Hematopoietic multipotent progenitor cell treated with erythropoietin and hydrocortisone succinate and interleukin-3 and kit ligand, for 17 days (in vitro differentiated cells): ENCODE data around the gene GTSF1L.

Experiments
- DNase-seq: peaks from one replicate; pipeline ENCODE4 v3.0.0-alpha.2; 2015; ENCODE audit warnings: low spot score

Gene GTSF1L

GRCh38 chr20:43746344-43747137, 19.7 kb upstream of the GTSF1L start:
- no peak for DNase-seq

- DNase-seq: no peak
These were observed 18.3 kb upstream of the GTSF1L start for GRCh38 chr20:43744966-43745730.

GRCh38 chr20:43744151-43744611, 17.4 kb upstream of the GTSF1L start:
- no peak for DNase-seq

GRCh38 chr20:43740642-43741041, 13.8 kb upstream of the GTSF1L start:
- no peak for DNase-seq

- no peak for DNase-seq
These were observed 12.4 kb upstream of the GTSF1L start for GRCh38 chr20:43739148-43739749.

- no peak for DNase-seq
These were observed 11.1 kb upstream of the GTSF1L start for GRCh38 chr20:43737925-43738324.

- DNase-seq: no peak
These were observed 9.9 kb upstream of the GTSF1L start for GRCh38 chr20:43736588-43737158.

GRCh38 chr20:43731927-43732326, 5.1 kb upstream of the GTSF1L start:
- DNase-seq: no peak

GRCh38 chr20:43731469-43731868, 4.7 kb upstream of the GTSF1L start:
- DNase-seq: no peak

GRCh38 chr20:43728686-43729255, 2.0 kb upstream of the GTSF1L start:
- DNase-seq: no peak

- no peak for DNase-seq
These were observed 1.3 kb upstream of the GTSF1L start for GRCh38 chr20:43727980-43728590.

GRCh38 chr20:43726333-43726732, 469 bp downstream of the GTSF1L start:
- DNase-seq: no peak

- DNase-seq: no peak
These were observed 1.1 kb downstream of the GTSF1L start for GRCh38 chr20:43725666-43726065.

- no peak for DNase-seq
These were observed 2.4 kb downstream of the GTSF1L start for GRCh38 chr20:43724383-43724782.

GRCh38 chr20:43723735-43724134, 3.1 kb downstream of the GTSF1L start:
- DNase-seq: no peak

- DNase-seq: no peak
These were observed 3.6 kb downstream of the GTSF1L start for GRCh38 chr20:43723186-43723585.

- DNase-seq: no peak
These were observed 4.7 kb downstream of the GTSF1L start for GRCh38 chr20:43722153-43722505.

GRCh38 chr20:43721429-43722152, 5.2 kb downstream of the GTSF1L start:
- no peak for DNase-seq

GRCh38 chr20:43721097-43721428, 5.7 kb downstream of the GTSF1L start:
- DNase-seq: no peak

GRCh38 chr20:43720007-43720406, 6.8 kb downstream of the GTSF1L start:
- DNase-seq: no peak

- DNase-seq: no peak
These were observed 9.2 kb downstream of the GTSF1L start for GRCh38 chr20:43717616-43717995.
